Measurements from ENCODE around the gene NEU4.

NEU4 gene

DNA sequence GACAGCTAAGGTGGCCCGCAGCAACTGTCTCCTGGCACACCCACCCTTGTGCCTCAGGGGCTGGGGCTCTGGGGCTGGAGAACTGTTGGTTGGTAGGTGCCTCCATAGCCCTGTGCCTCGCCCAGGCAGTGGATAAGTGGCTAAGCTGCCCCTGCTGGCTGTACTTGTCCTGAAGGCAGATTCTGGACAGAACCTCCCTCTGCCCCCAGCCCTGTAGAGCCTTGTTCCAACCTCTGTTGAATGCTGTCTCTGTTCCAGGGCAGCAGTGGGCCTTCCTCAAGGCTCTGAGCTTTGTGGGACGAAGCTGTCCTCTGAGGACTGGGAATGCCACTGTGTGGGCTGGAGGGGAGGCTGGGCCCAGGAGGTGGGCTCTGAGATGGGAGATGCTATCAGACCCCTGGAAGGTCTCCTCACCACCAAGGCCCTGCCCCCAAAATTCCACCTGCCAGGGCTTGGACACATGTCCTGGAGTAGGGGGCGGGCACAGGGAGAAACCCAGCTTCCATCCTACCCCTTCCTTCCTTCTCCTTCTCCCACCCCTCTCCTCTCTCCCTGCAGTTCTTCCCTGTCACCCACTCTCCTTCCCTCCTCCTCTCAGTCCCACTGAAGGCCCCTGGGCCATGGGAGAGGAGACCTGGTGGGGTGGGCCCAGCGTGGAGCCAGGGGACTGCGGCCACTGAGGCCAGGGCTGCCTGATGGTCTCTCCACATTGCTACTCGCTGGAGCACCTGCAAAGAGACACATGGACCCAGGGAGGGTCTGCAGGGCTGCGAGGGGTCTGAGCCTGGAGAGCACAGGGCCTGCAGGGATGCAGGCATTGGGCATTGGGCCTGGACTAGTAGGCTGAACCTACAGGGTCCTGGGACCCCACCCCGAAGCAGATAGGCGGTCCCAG, 51.4 kb downstream of the NEU4 start:
- intact Hi-C loops (cut with micrococcal nuclease), result no loop called here
- peaks cover 6% of the 10 kb centered on the region for H3K4me1 Mint-ChIP-seq (ENCODE audit: low read depth)
- no peaks in the 10 kb centered on the region for H3K36me3 Mint-ChIP-seq (ENCODE audit: low read depth)
- no peak overlapping the region for H3K4me3 Mint-ChIP-seq
- H3K27ac Mint-ChIP-seq, result peak overlapping the region; percentile 64
- peaks cover 48% of the 10 kb centered on the region for H3K27me3 Mint-ChIP-seq
- H3K9me3 Mint-ChIP-seq, result peaks cover 15% of the 10 kb centered on the region

DNA sequence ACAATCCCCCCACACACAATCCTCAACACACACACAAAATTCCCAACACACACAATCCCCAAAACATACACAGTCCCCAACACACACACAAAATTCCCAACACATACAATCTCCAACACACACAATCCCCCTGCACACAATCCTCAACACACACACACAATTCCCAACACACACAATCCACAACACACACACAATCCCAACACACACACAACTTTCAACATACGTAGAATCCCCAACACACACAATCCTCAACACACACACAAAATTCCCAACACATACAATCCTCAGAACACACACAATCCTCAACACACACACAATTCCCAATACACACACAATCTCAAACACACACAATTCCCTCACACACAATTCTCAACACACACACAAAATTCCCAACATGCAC, 52.3 kb downstream of the NEU4 start:
- peaks cover 6% of the 10 kb centered on the region for H3K4me1 Mint-ChIP-seq (ENCODE audit: low read depth)
- H3K4me3 Mint-ChIP-seq, result no peak overlapping the region
- H3K27ac Mint-ChIP-seq, result no peak overlapping the region
- peaks cover 52% of the 10 kb centered on the region for H3K27me3 Mint-ChIP-seq
- peaks cover 15% of the 10 kb centered on the region for H3K9me3 Mint-ChIP-seq
- intact Hi-C loops (cut with micrococcal nuclease), result no loop called here
- no peaks in the 10 kb centered on the region for H3K36me3 Mint-ChIP-seq (ENCODE audit: low read depth)

DNA sequence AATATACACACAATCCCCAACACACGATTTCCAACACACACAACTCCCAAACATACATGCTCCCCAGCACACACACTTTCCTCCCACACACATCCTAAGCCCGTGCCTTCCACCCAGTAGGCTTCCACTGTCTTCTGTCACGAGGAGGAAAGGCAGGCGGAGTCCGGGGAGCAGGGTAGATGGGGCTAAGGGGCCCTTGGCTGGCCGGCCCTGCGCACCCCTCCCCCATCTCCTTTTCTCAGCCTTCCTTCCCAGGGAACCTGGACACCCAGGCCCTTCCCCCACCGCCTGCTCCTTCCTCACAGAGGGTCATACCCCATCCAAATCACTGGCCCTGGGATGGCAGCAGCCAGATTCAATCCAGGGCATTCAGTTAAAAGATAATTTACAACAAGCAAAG, 53.1 kb downstream of the NEU4 start:
- Mint-ChIP-seq H3K4me3 (no peak overlapping the region), H3K9me3 (peaks cover 15% of the 10 kb centered on the region), H3K4me1 (ENCODE audit: low read depth) (peaks cover 6% of the 10 kb centered on the region), H3K27ac (no peak overlapping the region), H3K27me3 (peaks cover 58% of the 10 kb centered on the region), H3K36me3 (ENCODE audit: low read depth) (no peaks in the 10 kb centered on the region)
- intact Hi-C loops (cut with micrococcal nuclease), result no loop called here

DNA sequence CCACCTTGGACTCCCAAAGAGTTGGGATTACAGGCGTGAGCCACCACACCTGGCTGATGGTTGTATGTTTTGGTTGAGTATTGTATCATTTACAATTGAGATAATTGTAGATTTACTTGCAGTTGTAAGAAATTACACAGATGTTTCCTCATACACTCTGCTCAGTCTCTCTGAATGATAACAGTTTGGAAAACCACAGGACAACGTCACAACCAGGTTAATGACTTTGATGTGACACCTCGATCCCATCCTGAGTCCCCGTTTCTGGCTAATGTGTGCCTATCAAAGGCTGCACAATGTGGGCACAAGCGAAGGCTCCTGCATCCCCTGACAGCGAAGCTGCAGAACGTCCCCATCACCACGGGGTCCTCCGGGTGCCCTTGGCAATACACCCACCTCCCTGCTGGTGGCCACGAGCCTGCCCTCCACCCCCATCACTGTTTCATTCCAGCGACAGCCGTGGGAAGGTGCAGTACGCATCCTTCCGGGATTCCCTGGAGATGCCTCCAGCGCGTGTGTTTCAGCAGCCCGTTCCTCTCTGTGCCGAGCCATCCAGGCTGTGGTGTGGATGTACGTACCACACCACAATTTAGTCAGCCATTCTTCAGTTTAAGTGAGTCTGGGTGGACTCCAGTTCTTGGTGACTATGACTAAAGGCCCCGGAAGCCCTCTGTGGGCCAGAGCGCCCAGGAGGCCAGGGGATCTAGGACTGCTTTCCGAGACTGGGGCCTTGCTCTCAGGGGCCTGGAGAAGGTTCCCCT, 54.0 kb downstream of the NEU4 start:
- Mint-ChIP-seq H3K4me1 (ENCODE audit: low read depth) (peaks cover 6% of the 10 kb centered on the region), H3K27ac (no peak overlapping the region), H3K36me3 (ENCODE audit: low read depth) (no peaks in the 10 kb centered on the region), H3K4me3 (no peak overlapping the region), H3K27me3 (peaks cover 66% of the 10 kb centered on the region), H3K9me3 (peaks cover 15% of the 10 kb centered on the region)
- intact Hi-C loops (cut with micrococcal nuclease), result no loop called here

DNA sequence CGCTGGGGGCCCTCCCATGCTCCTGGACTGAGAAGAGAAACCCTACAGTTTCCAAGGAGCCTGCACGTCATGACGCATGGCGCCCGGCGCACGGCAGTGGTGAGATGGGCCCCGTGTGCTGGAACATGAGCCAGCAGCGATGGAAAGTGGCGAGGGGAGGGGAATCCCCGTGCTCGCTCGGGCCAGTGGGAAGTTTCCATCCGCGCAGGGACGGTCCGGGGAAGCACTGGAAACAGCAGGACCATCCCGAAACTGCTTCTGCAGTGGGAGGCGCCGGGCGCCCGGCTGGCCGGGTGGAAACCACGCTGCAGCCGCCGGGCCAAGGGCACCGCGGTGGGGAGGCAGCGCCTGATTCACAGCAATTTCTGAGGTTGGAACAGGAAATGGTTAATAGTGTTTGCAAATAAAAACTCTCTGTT, 54.6 kb downstream of the NEU4 start:
- no peak overlapping the region for H3K27ac Mint-ChIP-seq
- peaks cover 70% of the 10 kb centered on the region for H3K27me3 Mint-ChIP-seq
- H3K4me1 Mint-ChIP-seq (ENCODE audit: low read depth), result peaks cover 6% of the 10 kb centered on the region
- H3K36me3 Mint-ChIP-seq (ENCODE audit: low read depth), result no peaks in the 10 kb centered on the region
- intact Hi-C loops (cut with micrococcal nuclease), result no loop called here
- no peak overlapping the region for H3K4me3 Mint-ChIP-seq
- peaks cover 15% of the 10 kb centered on the region for H3K9me3 Mint-ChIP-seq

DNA sequence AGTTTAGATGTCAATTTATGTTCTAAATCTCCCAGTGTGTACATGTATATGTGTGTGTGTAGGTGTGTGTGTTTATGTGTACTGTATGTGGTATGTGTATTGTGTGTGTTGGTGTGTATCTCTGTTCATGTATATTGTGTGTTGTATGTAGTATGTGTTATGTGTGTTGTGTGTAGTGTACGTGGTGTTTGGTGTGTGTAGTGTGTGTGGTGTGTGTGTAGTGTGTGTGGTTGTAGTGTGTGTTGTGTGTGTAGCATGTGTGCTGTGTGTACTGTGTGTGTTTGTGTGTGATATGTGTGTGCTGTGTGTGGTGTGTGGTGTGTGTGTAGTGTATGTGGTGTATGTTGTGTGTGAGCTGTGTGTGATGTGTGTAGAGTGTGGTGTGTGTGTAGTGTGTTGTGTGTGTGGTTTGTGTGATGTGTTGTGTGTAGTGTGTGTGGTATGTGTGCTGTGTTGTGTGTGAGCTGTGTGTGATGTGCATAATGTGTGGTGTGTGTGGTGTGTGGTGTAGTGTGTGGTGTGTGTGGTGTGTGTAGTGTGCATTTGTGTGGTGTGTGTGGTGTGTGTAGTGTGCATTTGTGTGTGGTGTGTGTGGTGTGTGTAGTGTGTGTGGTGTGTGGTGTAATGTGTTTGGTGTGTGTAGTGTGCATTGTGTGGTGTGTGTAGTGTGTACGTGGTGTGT, 55.3 kb downstream of the NEU4 start:
- Mint-ChIP-seq H3K4me3 (no peak overlapping the region), H3K36me3 (ENCODE audit: low read depth) (no peaks in the 10 kb centered on the region), H3K4me1 (ENCODE audit: low read depth) (peaks cover 6% of the 10 kb centered on the region), H3K27ac (no peak overlapping the region), H3K27me3 (peaks cover 68% of the 10 kb centered on the region), H3K9me3 (peaks cover 15% of the 10 kb centered on the region)
- intact Hi-C loops (cut with micrococcal nuclease), result no loop called here

DNA sequence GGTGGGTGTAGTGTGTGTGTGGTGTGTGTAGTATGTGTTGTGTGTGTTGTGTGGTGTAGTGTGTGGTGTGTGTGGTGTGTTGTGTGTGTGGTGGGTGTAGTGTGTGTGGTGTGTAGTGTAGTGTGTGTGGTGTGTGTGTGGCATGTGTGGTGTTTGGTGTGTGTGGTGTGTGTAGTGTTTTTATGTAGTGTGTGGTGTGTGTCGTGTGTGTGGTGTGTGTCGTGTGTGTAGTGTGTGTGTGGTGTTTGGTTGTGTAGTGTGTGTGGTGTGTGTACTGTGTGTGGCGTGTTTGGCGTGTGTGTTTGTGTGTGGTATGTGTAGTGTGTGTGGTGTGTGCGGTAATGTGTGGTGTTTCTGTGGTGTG, 55.8 kb downstream of the NEU4 start:
- peaks cover 15% of the 10 kb centered on the region for H3K9me3 Mint-ChIP-seq
- no peak overlapping the region for H3K4me3 Mint-ChIP-seq
- peaks cover 68% of the 10 kb centered on the region for H3K27me3 Mint-ChIP-seq
- no peaks in the 10 kb centered on the region for H3K36me3 Mint-ChIP-seq (ENCODE audit: low read depth)
- peaks cover 6% of the 10 kb centered on the region for H3K4me1 Mint-ChIP-seq (ENCODE audit: low read depth)
- intact Hi-C loops (cut with micrococcal nuclease), result no loop called here
- no peak overlapping the region for H3K27ac Mint-ChIP-seq

DNA sequence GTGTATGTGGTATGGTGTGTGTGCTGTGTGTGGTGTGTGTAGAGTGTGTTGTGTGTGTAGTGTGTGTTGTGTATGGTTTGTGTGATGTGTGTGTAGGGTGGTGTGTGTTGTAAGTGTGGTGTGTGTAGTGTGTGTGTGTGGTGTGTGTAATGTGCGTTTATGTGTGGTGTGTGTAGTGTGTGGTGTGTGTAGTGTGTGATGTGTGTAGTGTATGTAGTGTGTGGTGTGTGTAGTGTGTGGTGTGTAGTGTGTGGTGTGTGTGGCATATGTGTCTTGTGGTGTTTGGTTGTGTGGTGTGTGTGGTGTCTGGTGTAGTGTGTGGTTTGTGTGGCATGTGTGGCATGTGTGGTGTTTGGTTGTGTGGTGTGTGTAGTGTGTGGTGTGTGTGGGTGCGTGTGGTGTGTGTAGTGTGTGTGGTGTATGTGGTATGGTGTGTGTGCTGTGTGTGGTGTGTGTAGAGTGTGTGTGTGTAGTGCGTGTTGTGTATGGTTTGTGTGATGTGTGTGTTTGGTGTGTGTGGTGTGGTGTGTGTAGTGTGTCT, 56.5 kb downstream of the NEU4 start:
- Mint-ChIP-seq H3K4me1 (ENCODE audit: low read depth) (peaks cover 6% of the 10 kb centered on the region), H3K36me3 (ENCODE audit: low read depth) (no peaks in the 10 kb centered on the region), H3K27ac (no peak overlapping the region), H3K4me3 (no peak overlapping the region), H3K27me3 (peaks cover 67% of the 10 kb centered on the region), H3K9me3 (peaks cover 15% of the 10 kb centered on the region)
- intact Hi-C loops (cut with micrococcal nuclease), result no loop called here

DNA sequence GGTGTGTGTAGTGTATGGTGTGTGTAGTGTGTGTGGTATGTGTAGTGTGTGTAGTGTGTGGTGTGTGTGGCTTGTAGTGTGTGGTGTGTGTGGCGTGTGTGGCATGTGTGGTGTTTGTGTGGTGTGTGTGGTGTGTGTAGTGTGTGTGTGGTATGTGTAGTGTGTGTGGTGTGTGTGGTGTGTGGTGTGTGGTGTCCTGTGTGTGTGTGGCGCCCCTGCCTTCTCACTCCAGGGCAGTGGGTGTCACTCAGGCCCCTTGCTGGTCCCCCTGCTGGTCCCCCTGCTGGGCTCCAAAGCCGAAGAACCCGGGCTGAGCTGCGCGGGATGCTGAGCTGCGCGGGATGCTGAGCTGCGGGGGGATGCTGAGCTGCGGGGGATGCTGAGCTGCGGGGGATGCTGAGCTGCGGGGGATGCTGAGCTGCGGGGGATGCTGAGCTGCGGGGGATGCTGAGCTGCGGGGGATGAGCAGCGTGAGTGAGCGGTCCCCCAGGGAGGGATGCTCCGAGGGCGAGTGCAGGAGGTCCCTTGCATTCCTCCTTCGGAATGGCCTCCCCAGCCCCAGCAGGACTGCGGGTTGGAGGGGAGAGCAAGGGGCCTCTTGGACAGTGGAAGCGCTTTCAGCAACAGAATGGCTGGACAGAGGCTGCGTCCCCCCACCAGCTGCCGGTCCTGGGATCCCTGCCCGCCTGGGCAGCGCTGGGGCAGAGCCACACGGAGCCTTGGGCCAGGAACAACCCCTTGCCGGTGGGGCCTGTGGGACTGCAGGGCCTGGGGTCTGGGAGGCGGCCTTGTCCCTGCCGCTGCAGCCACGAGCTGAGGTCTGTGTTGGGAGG, 57.2 kb downstream of the NEU4 start:
- no peaks in the 10 kb centered on the region for H3K36me3 Mint-ChIP-seq (ENCODE audit: low read depth)
- H3K27ac Mint-ChIP-seq, result no peak overlapping the region
- intact Hi-C loops (cut with micrococcal nuclease), result no loop called here
- peaks cover 64% of the 10 kb centered on the region for H3K27me3 Mint-ChIP-seq
- peaks cover 15% of the 10 kb centered on the region for H3K9me3 Mint-ChIP-seq
- peaks cover 6% of the 10 kb centered on the region for H3K4me1 Mint-ChIP-seq (ENCODE audit: low read depth)
- H3K4me3 Mint-ChIP-seq, result no peak overlapping the region

Data from dendritic cell treated with granulocyte-macrophage colony-stimulating factor and Interleukin-4, amounts not matched to agents 40 ng/mL and 50 ng/mL, for 4 days (primary cell).